Measurements from ENCODE around the gene TRAF7. TPM values are rescaled to one million over a fixed set of nuclear protein-coding genes. Genes with fewer than 3 reads are reported as not detected.
"Not testable (repeated sequence)": the region's sequence is repeated elsewhere in the genome, so short reads cannot be mapped to it uniquely, and the experiment has no call there.

TRAF7 gene
- polyA plus RNA-seq, 3 donors = 5.9 to 41.9 (median 6.7) TPM

GRCh38 chr16:2121853-2122252, 33.7 kb upstream of the TRAF7 start:
- no peak overlapping the region for H3K27ac ChIP-seq (ENCODE audit: low read depth in 1 of 2, low read length in 2 of 2)
- H3K4me2 ChIP-seq (replicated peaks; ENCODE audit: extremely low read depth, low read length, poor library complexity, severe bottlenecking) = no peak overlapping the region
- Mint-ChIP-seq H3K36me3 (peaks cover 1 to 2% of the 10 kb centered on the region in 2 donors), H3K4me1 (peaks cover 19% of the 10 kb centered on the region), H3K27me3 (ENCODE audit: low read depth in 3 of 3) (peaks cover 6 to 17% (median 7%) of the 10 kb centered on the region in 3 donors), H3K4me3 (no peak overlapping the region), H3K27ac (no peak overlapping the region), H3K9me3 (no peaks in the 10 kb centered on the region)
- peaks cover 0 to 8% of the 10 kb centered on the region in 2 donors for H3K27me3 ChIP-seq (ENCODE audit: control insufficient read depth in 2 of 2, insufficient read depth in 2 of 2, low read length in 2 of 2)
- 92% methylated on average over 11 of the region's 19 CpGs for WGBS (ENCODE audit: insufficient coverage)
- intact Hi-C loops (cut with micrococcal nuclease) = no loop called here
- H3K36me3 ChIP-seq (replicated peaks in 1 of 2; ENCODE audit: control insufficient read depth in 1 of 2, insufficient read depth in 2 of 2, low read length in 2 of 2) = no peaks in the 10 kb centered on the region
- H3K9me3 ChIP-seq (replicated peaks in 1 of 2; ENCODE audit: control insufficient read depth in 1 of 2, insufficient read depth in 1 of 2, low read length in 2 of 2) = no peaks in the 10 kb centered on the region
- peaks cover 16 to 20% of the 10 kb centered on the region in 2 donors for H3K4me1 ChIP-seq (ENCODE audit: control insufficient read depth in 1 of 2, insufficient read depth in 2 of 2, low read length in 2 of 2)
- DNase-seq = no peak
- no peak overlapping the region for H2AFZ ChIP-seq (ENCODE audit: insufficient read depth, low read depth, low read length, poor library complexity, severe bottlenecking)
- no peak overlapping the region for H3K9ac ChIP-seq (ENCODE audit: insufficient read depth, low read length, poor library complexity, severe bottlenecking)
- TF ChIP-seq, protein P1, sequence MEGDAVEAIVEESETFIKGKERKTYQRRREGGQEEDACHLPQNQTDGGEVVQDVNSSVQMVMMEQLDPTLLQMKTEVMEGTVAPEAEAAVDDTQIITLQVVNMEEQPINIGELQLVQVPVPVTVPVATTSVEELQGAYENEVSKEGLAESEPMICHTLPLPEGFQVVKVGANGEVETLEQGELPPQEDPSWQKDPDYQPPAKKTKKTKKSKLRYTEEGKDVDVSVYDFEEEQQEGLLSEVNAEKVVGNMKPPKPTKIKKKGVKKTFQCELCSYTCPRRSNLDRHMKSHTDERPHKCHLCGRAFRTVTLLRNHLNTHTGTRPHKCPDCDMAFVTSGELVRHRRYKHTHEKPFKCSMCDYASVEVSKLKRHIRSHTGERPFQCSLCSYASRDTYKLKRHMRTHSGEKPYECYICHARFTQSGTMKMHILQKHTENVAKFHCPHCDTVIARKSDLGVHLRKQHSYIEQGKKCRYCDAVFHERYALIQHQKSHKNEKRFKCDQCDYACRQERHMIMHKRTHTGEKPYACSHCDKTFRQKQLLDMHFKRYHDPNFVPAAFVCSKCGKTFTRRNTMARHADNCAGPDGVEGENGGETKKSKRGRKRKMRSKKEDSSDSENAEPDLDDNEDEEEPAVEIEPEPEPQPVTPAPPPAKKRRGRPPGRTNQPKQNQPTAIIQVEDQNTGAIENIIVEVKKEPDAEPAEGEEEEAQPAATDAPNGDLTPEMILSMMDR (IDR thresholded peaks at IDR 0.05) = no peak
- H3K79me2 ChIP-seq (ENCODE audit: insufficient read depth, low read length) = no peaks in the 10 kb centered on the region
- H4K20me1 ChIP-seq (ENCODE audit: insufficient read depth, low read length) = peaks cover 30% of the 10 kb centered on the region
- H3K4me3 ChIP-seq (replicated peaks in 1 of 3; ENCODE audit: low read depth in 2 of 3, low read length in 3 of 3) = no peak overlapping the region

DNA sequence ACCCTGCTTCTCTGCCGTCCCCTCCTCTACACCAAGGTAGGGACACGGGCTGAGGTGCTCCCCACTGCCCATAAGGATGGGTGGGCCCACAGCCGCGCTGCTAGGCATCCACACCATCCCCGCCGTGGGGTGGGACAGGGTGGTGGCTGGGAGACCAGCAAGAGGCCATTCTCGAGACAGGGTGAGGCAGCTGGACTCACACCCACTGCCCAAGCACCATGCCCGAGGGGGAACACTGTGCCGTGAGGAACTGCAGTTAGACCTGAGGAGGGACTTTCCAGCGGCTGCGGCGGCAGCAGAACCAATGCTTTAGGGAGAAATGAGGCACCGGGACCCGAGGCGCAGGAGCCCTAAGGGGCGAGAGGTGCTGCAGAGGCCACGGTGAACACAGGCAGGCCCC, 33.2 kb upstream of the TRAF7 start:
- H3K4me2 ChIP-seq (replicated peaks; ENCODE audit: extremely low read depth, low read length, poor library complexity, severe bottlenecking) = no peak overlapping the region
- no peak overlapping the region for H3K9ac ChIP-seq (ENCODE audit: insufficient read depth, low read length, poor library complexity, severe bottlenecking)
- H3K9me3 ChIP-seq (replicated peaks in 1 of 2; ENCODE audit: control insufficient read depth in 1 of 2, insufficient read depth in 1 of 2, low read length in 2 of 2) = no peaks in the 10 kb centered on the region
- H2AFZ ChIP-seq (ENCODE audit: insufficient read depth, low read depth, low read length, poor library complexity, severe bottlenecking) = no peak overlapping the region
- Mint-ChIP-seq H3K9me3 (no peaks in the 10 kb centered on the region), H3K4me3 (no peak overlapping the region), H3K4me1 (peaks cover 22% of the 10 kb centered on the region), H3K36me3 (peaks cover 1 to 2% of the 10 kb centered on the region in 2 donors), H3K27ac (no peak overlapping the region), H3K27me3 (ENCODE audit: low read depth in 3 of 3) (peaks cover 6 to 17% (median 7%) of the 10 kb centered on the region in 3 donors)
- H3K4me3 ChIP-seq (replicated peaks in 1 of 3; ENCODE audit: low read depth in 2 of 3, low read length in 3 of 3) = no peak overlapping the region
- TF ChIP-seq, protein P1 (IDR thresholded peaks at IDR 0.05) = no peak
- peaks cover 36% of the 10 kb centered on the region for H4K20me1 ChIP-seq (ENCODE audit: insufficient read depth, low read length)
- peaks cover 0 to 8% of the 10 kb centered on the region in 2 donors for H3K27me3 ChIP-seq (ENCODE audit: control insufficient read depth in 2 of 2, insufficient read depth in 2 of 2, low read length in 2 of 2)
- WGBS (ENCODE audit: insufficient coverage) = 87% methylated on average over 10 of the region's 17 CpGs
- intact Hi-C loops (cut with micrococcal nuclease) = no loop called here
- no peaks in the 10 kb centered on the region for H3K79me2 ChIP-seq (ENCODE audit: insufficient read depth, low read length)
- H3K36me3 ChIP-seq (replicated peaks in 1 of 2; ENCODE audit: control insufficient read depth in 1 of 2, insufficient read depth in 2 of 2, low read length in 2 of 2) = no peaks in the 10 kb centered on the region
- H3K4me1 ChIP-seq (ENCODE audit: control insufficient read depth in 1 of 2, insufficient read depth in 2 of 2, low read length in 2 of 2) = peaks cover 16 to 20% of the 10 kb centered on the region in 2 donors
- no peak overlapping the region for H3K27ac ChIP-seq (ENCODE audit: low read depth in 1 of 2, low read length in 2 of 2)
- no peak for DNase-seq

- not testable (repeated sequence) for H3K9me3 Mint-ChIP-seq, H3K4me3 Mint-ChIP-seq
- WGBS (ENCODE audit: insufficient coverage) = 87% methylated on average over 9 of the region's 26 CpGs
Measured at GRCh38 chr16:2122934-2123683, 32.5 kb upstream of the TRAF7 start.

More at GRCh38 chr16:2122934-2123683, 32.5 kb upstream of the TRAF7 start:
- H3K36me3 ChIP-seq (replicated peaks in 1 of 2; ENCODE audit: control insufficient read depth in 1 of 2, insufficient read depth in 2 of 2, low read length in 2 of 2); H3K79me2 ChIP-seq (ENCODE audit: insufficient read depth, low read length); H3K4me3 ChIP-seq (replicated peaks in 1 of 3; ENCODE audit: low read depth in 2 of 3, low read length in 3 of 3); H3K36me3 Mint-ChIP-seq; H3K27me3 ChIP-seq (ENCODE audit: control insufficient read depth in 2 of 2, insufficient read depth in 2 of 2, low read length in 2 of 2); DNase-seq; H3K9me3 ChIP-seq (replicated peaks in 1 of 2; ENCODE audit: control insufficient read depth in 1 of 2, insufficient read depth in 1 of 2, low read length in 2 of 2); H3K27ac ChIP-seq (ENCODE audit: low read depth in 1 of 2, low read length in 2 of 2); H3K9ac ChIP-seq (ENCODE audit: insufficient read depth, low read length, poor library complexity, severe bottlenecking); H2AFZ ChIP-seq (ENCODE audit: insufficient read depth, low read depth, low read length, poor library complexity, severe bottlenecking); H3K4me2 ChIP-seq (replicated peaks; ENCODE audit: extremely low read depth, low read length, poor library complexity, severe bottlenecking); intact Hi-C loops (cut with micrococcal nuclease); H3K27ac Mint-ChIP-seq: not testable (repeated sequence)
- peaks cover 22% of the 10 kb centered on the region for H3K4me1 Mint-ChIP-seq
- Histone ChIP-seq H3K4me1 (ENCODE audit: control insufficient read depth in 1 of 2, insufficient read depth in 2 of 2, low read length in 2 of 2) (peaks cover 16 to 20% of the 10 kb centered on the region in 2 donors), H4K20me1 (ENCODE audit: insufficient read depth, low read length) (peaks cover 38% of the 10 kb centered on the region)
- H3K27me3 Mint-ChIP-seq (ENCODE audit: low read depth in 3 of 3) = peaks cover 6 to 17% (median 7%) of the 10 kb centered on the region in 3 donors

Measured in CD14-positive monocyte (primary cell).